Retinal pigment epithelial cell (primary cell): Measurements from ENCODE around the gene TKT.

Source experiments
- DNase-seq: peaks from one replicate; pipeline ENCODE4 v3.0.0-alpha.2; 2010; ENCODE audit warnings: low read depth
- H3K4me3 ChIP-seq: 2 replicates; pipeline ENCODE4 v1.5.1; 2011; ENCODE audit warnings: mild to moderate bottlenecking, low read length, control low read depth, moderate library complexity
- CTCF ChIP-seq: conservative IDR thresholded peaks from 2 replicates; pipeline ENCODE4 v1.5.1; 2011; ENCODE audit warnings: low read depth, low read length, control low read depth, inconsistent platforms

The TKT gene

GRCh38 chr3:53196575-53197407 is 59.0 kb downstream of the TKT start:
- no peak for DNase-seq
- H3K4me3 ChIP-seq: no peak overlapping the region
- TF ChIP-seq CTCF: no peak

- no peak overlapping the region for H3K4me3 ChIP-seq
- no peak for DNase-seq
Measured at GRCh38 chr3:53195602-53196574, 59.9 kb downstream of the TKT start.

GRCh38 chr3:53195066-53195450 is 60.8 kb downstream of the TKT start:
- no peak overlapping the region for H3K4me3 ChIP-seq
- no peak for DNase-seq
- TF ChIP-seq CTCF: no peak

More at GRCh38 chr3:53195602-53196574, 59.9 kb downstream of the TKT start:
- TF ChIP-seq CTCF: peak; percentile 97

- TF ChIP-seq CTCF: no peak
- no peak overlapping the region for H3K4me3 ChIP-seq
- no peak for DNase-seq
Measured at GRCh38 chr3:53194210-53195065, 61.4 kb downstream of the TKT start.

GRCh38 chr3:53193466-53194209 is 62.2 kb downstream of the TKT start:
- no peak overlapping the region for H3K4me3 ChIP-seq
- no peak for DNase-seq
- no peak for TF ChIP-seq CTCF

- TF ChIP-seq CTCF: no peak
- H3K4me3 ChIP-seq: no peak overlapping the region
- no peak for DNase-seq
Measured at GRCh38 chr3:53192608-53193007, 63.2 kb downstream of the TKT start.
